ENCODE results near the gene KIF3A. TPM values are rescaled to one million over a fixed set of nuclear protein-coding genes. Genes with fewer than 3 reads are reported as not detected.

Gene KIF3A
- total and polyA plus RNA-seq, 4 donors, result 0.58 to 1.2 (median 0.86) TPM

DNA sequence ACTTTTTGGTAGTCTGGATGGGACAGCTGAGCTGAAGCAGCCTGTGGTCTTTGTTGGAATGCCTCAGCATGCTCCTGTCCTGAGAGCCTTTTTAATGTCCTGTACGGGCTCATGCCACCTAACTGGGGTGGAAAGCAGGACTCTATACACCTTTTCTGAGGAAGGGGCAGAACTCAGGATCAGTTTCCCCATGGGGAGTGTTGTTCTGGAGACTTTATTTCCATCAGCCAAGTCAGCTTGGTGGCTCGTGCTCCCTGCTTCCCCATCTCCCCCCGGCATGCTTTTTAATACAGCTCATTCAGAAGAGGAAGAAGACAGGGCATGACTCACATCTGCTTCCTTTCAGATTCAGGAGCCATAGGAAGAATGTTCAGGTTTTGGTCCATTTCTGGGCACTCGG is 44.8 kb upstream of the KIF3A start (continued):
- TF ChIP-seq HNF4G (IDR thresholded peaks at IDR 0.05), result no peak

DNA sequence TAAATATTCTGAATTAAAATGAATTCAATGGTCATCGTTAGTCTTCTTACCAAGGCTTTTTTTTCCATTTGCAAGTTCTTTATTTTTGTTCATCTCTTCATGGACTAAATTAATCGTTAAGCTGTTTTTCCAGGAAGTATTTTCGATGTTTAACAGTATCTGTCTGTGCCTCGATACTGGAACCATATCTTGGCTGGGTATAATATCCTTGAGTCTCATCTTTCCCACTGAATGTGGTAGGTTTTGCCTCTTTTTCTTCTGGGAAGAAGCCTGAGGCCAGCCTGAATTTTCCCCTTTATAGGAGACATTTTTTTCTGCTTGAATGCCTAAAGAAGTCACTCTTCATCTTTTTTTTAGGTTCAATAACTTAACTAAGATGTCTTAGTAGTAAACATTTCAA is 43.7 kb upstream of the KIF3A start:
- no peak overlapping the region for H3K9ac ChIP-seq (ENCODE audit: low read depth in 1 of 2, low read length in 2 of 2)
- H3K9me3 ChIP-seq (ENCODE audit: control insufficient read depth in 4 of 4, low read length in 3 of 4), result no peaks in the 10 kb centered on the region
- no peak for TF ChIP-seq SP1 (IDR thresholded peaks at IDR 0.05)
- TF ChIP-seq, protein P1, sequence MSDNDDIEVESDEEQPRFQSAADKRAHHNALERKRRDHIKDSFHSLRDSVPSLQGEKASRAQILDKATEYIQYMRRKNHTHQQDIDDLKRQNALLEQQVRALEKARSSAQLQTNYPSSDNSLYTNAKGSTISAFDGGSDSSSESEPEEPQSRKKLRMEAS (IDR thresholded peaks at IDR 0.05), result no peak
- TF ChIP-seq YY1 (IDR thresholded peaks at IDR 0.05), result no peak
- no peak for TF ChIP-seq GABPA (IDR thresholded peaks at IDR 0.05 in 1 of 2, conservative IDR thresholded peaks at IDR 0.05 in 1 of 2)
- no peak for TF ChIP-seq TAF1 (conservative IDR thresholded peaks at IDR 0.05)
- no peak for TF ChIP-seq FOXA2 (IDR thresholded peaks at IDR 0.05)
- TF ChIP-seq RXRA (IDR thresholded peaks at IDR 0.05), result no peak
- TF ChIP-seq RAD21 (IDR thresholded peaks at IDR 0.05), result no peak
- no peaks in the 10 kb centered on the region for H3K27me3 ChIP-seq (ENCODE audit: control insufficient read depth in 4 of 4, insufficient read depth in 4 of 4, low read length in 3 of 4)
- no peak overlapping the region for H3K4me3 ChIP-seq (ENCODE audit: low read depth in 1 of 3, low read length in 3 of 3)
- no peak for DNase-seq (ENCODE audit: low spot score)
- H3K27ac ChIP-seq (ENCODE audit: low read depth in 1 of 2, low read length in 2 of 2), result no peak overlapping the region
- peaks cover 2 to 17% (median 5%) of the 10 kb centered on the region in 4 donors for H3K4me1 ChIP-seq (ENCODE audit: control insufficient read depth in 4 of 4, insufficient read depth in 4 of 4, low read length in 3 of 4)
- no peaks in the 10 kb centered on the region for H3K36me3 ChIP-seq (ENCODE audit: control insufficient read depth in 4 of 4, insufficient read depth in 3 of 4, low read depth in 1 of 4, low read length in 3 of 4)
- WGBS, result 92% methylated on average over 4 of the region's 4 CpGs

DNA sequence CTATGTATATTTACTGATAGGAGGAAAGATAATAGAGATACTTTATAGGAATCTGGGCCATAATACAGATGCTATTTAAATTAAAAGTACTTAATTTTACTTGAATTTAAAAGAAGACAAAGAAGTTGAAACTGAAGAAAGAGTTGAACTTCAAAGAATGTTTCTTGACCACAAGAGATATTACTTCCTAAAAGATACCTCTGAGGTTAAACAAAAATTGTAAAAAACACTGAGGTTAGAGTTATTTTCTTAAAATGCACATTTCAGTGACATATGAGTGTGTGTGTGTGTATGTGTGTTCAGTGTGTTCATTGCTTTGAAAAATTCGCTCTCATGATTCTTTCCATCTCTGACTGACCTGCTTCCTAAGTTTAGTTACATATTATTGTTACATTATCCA is 43.2 kb upstream of the KIF3A start:
- Histone ChIP-seq H3K9me3 (ENCODE audit: control insufficient read depth in 4 of 4, low read length in 3 of 4) (no peaks in the 10 kb centered on the region), H3K27me3 (ENCODE audit: control insufficient read depth in 4 of 4, insufficient read depth in 4 of 4, low read length in 3 of 4) (no peaks in the 10 kb centered on the region), H3K27ac (ENCODE audit: low read depth in 1 of 2, low read length in 2 of 2) (no peak overlapping the region), H3K4me3 (ENCODE audit: low read depth in 1 of 3, low read length in 3 of 3) (no peak overlapping the region), H3K4me1 (ENCODE audit: control insufficient read depth in 4 of 4, insufficient read depth in 4 of 4, low read length in 3 of 4) (peaks cover 3 to 19% (median 7%) of the 10 kb centered on the region in 4 donors), H3K9ac (ENCODE audit: low read depth in 1 of 2, low read length in 2 of 2) (no peak overlapping the region), H3K36me3 (ENCODE audit: control insufficient read depth in 4 of 4, insufficient read depth in 3 of 4, low read depth in 1 of 4, low read length in 3 of 4) (no peaks in the 10 kb centered on the region)
- WGBS, result 96% methylated on average over 1 of the region's 1 CpG
- no peak for TF ChIP-seq FOXA1 (IDR thresholded peaks at IDR 0.05)
- TF ChIP-seq, protein P2, sequence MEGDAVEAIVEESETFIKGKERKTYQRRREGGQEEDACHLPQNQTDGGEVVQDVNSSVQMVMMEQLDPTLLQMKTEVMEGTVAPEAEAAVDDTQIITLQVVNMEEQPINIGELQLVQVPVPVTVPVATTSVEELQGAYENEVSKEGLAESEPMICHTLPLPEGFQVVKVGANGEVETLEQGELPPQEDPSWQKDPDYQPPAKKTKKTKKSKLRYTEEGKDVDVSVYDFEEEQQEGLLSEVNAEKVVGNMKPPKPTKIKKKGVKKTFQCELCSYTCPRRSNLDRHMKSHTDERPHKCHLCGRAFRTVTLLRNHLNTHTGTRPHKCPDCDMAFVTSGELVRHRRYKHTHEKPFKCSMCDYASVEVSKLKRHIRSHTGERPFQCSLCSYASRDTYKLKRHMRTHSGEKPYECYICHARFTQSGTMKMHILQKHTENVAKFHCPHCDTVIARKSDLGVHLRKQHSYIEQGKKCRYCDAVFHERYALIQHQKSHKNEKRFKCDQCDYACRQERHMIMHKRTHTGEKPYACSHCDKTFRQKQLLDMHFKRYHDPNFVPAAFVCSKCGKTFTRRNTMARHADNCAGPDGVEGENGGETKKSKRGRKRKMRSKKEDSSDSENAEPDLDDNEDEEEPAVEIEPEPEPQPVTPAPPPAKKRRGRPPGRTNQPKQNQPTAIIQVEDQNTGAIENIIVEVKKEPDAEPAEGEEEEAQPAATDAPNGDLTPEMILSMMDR (IDR thresholded peaks at IDR 0.05; ENCODE audit: low read depth, low read length, missing input control), result no peak
- TF ChIP-seq, protein P3, sequence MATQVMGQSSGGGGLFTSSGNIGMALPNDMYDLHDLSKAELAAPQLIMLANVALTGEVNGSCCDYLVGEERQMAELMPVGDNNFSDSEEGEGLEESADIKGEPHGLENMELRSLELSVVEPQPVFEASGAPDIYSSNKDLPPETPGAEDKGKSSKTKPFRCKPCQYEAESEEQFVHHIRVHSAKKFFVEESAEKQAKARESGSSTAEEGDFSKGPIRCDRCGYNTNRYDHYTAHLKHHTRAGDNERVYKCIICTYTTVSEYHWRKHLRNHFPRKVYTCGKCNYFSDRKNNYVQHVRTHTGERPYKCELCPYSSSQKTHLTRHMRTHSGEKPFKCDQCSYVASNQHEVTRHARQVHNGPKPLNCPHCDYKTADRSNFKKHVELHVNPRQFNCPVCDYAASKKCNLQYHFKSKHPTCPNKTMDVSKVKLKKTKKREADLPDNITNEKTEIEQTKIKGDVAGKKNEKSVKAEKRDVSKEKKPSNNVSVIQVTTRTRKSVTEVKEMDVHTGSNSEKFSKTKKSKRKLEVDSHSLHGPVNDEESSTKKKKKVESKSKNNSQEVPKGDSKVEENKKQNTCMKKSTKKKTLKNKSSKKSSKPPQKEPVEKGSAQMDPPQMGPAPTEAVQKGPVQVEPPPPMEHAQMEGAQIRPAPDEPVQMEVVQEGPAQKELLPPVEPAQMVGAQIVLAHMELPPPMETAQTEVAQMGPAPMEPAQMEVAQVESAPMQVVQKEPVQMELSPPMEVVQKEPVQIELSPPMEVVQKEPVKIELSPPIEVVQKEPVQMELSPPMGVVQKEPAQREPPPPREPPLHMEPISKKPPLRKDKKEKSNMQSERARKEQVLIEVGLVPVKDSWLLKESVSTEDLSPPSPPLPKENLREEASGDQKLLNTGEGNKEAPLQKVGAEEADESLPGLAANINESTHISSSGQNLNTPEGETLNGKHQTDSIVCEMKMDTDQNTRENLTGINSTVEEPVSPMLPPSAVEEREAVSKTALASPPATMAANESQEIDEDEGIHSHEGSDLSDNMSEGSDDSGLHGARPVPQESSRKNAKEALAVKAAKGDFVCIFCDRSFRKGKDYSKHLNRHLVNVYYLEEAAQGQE (IDR thresholded peaks at IDR 0.05), result no peak
- TF ChIP-seq, protein P4, sequence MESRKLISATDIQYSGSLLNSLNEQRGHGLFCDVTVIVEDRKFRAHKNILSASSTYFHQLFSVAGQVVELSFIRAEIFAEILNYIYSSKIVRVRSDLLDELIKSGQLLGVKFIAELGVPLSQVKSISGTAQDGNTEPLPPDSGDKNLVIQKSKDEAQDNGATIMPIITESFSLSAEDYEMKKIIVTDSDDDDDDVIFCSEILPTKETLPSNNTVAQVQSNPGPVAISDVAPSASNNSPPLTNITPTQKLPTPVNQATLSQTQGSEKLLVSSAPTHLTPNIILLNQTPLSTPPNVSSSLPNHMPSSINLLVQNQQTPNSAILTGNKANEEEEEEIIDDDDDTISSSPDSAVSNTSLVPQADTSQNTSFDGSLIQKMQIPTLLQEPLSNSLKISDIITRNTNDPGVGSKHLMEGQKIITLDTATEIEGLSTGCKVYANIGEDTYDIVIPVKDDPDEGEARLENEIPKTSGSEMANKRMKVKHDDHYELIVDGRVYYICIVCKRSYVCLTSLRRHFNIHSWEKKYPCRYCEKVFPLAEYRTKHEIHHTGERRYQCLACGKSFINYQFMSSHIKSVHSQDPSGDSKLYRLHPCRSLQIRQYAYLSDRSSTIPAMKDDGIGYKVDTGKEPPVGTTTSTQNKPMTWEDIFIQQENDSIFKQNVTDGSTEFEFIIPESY (IDR thresholded peaks at IDR 0.05), result no peak
- no peak for TF ChIP-seq NR2F2 (IDR thresholded peaks at IDR 0.05)
- TF ChIP-seq TAF1 (conservative IDR thresholded peaks at IDR 0.05), result no peak
- TF ChIP-seq, protein P5, sequence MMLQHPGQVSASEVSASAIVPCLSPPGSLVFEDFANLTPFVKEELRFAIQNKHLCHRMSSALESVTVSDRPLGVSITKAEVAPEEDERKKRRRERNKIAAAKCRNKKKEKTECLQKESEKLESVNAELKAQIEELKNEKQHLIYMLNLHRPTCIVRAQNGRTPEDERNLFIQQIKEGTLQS (IDR thresholded peaks at IDR 0.05), result no peak
- no peak for TF ChIP-seq RAD21 (IDR thresholded peaks at IDR 0.05)
- TF ChIP-seq FOXA2 (IDR thresholded peaks at IDR 0.05), result no peak
- TF ChIP-seq HNF4A (conservative IDR thresholded peaks at IDR 0.05), result no peak
- no peak for TF ChIP-seq GABPA (IDR thresholded peaks at IDR 0.05 in 1 of 2, conservative IDR thresholded peaks at IDR 0.05 in 1 of 2)
- TF ChIP-seq HNF4G (IDR thresholded peaks at IDR 0.05), result no peak
- DNase-seq (ENCODE audit: low spot score), result no peak

Data from liver (tissue), 9 donors.